Loucy (cell line): Measurements from ENCODE around the gene ASXL3.

Experiments
- H2AFZ ChIP-seq: fragments of 200-600 bp; sonication (generic); 2 replicates; pipeline ENCODE4 v1.6.0; 2016; ENCODE audit warnings: antibody characterized with exemption, mild to moderate bottlenecking, low read length, moderate library complexity
- H3F3A ChIP-seq: fragments of 200-600 bp; 2 replicates; pipeline ENCODE4 v1.6.0; 2016; ENCODE audit warnings: antibody characterized with exemption, low read depth, mild to moderate bottlenecking
- H3K27me3 ChIP-seq: fragments of 200-600 bp; sonication (generic); 2 replicates; pipeline ENCODE4 v1.6.1; 2014; ENCODE audit warnings: low read length, mild to moderate bottlenecking; ENCODE audit not compliant: insufficient read depth, poor library complexity, severe bottlenecking
- H3K36me3 ChIP-seq: fragments of 200-600 bp; sonication (generic); 2 replicates; pipeline ENCODE4 v1.6.1; 2016; ENCODE audit warnings: low read length; ENCODE audit not compliant: insufficient read depth
- H3K4me1 ChIP-seq: fragments of 200-600 bp; sonication (generic); 2 replicates; pipeline ENCODE4 v1.5.1; 2014; ENCODE audit warnings: low read length, mild to moderate bottlenecking; ENCODE audit not compliant: insufficient read depth, poor library complexity, severe bottlenecking
- H3K4me2 ChIP-seq: fragments of 200-600 bp; sonication (generic); 2 replicates; pipeline ENCODE4 v1.6.0; 2014; ENCODE audit warnings: antibody characterized with exemption, low read length, low read depth, mild to moderate bottlenecking; ENCODE audit not compliant: poor library complexity, severe bottlenecking
- H3K4me3 ChIP-seq: fragments of 200-600 bp; sonication (generic); 2 replicates; pipeline ENCODE4 v1.5.1; 2014; ENCODE audit warnings: low read length, mild to moderate bottlenecking, mixed read lengths; ENCODE audit not compliant: poor library complexity, severe bottlenecking
- H3K79me2 ChIP-seq: fragments of 200-600 bp; sonication (generic); 2 replicates; pipeline ENCODE4 v1.6.1; 2014; ENCODE audit warnings: low read length; ENCODE audit not compliant: insufficient read depth
- H3K9ac ChIP-seq: fragments of 200-600 bp; sonication (generic); 2 replicates; pipeline ENCODE4 v1.6.0; 2014; ENCODE audit warnings: mild to moderate bottlenecking, low read depth, low read length, moderate library complexity; ENCODE audit not compliant: poor library complexity, severe bottlenecking
- H3K9me2 ChIP-seq: fragments of 200-600 bp; sonication (generic); replicated peaks from 2 replicates; pipeline ENCODE4 v1.6.1; 2016; ENCODE audit warnings: low read depth, low read length, mixed read lengths
- H3K9me3 ChIP-seq: fragments of 200-600 bp; sonication (generic); 2 replicates; pipeline ENCODE4 v1.6.1; 2014; ENCODE audit warnings: mild to moderate bottlenecking, antibody characterized with exemption, low read length, low read depth; ENCODE audit not compliant: insufficient read depth
- H4K20me1 ChIP-seq: fragments of 200-600 bp; sonication (generic); 2 replicates; pipeline ENCODE4 v1.6.0; 2014; ENCODE audit warnings: antibody characterized with exemption, low read length, mild to moderate bottlenecking; ENCODE audit not compliant: insufficient read depth, poor library complexity, severe bottlenecking
- EZH2phosphoT487 ChIP-seq: fragments of 200-600 bp; IDR thresholded peaks from 2 replicates; pipeline ENCODE4 v1.6.1; 2018; ENCODE audit warnings: antibody characterized with exemption, mild to moderate bottlenecking, moderate library complexity, borderline replicate concordance
- TF ChIP-seq, protein P1 (sequence below): fragments of 200-600 bp; sonication (generic); conservative IDR thresholded peaks from 2 replicates; pipeline ENCODE4 v1.5.1; 2014; ENCODE audit warnings: mild to moderate bottlenecking, antibody characterized with exemption, low read length

The ASXL3 gene

DNA sequence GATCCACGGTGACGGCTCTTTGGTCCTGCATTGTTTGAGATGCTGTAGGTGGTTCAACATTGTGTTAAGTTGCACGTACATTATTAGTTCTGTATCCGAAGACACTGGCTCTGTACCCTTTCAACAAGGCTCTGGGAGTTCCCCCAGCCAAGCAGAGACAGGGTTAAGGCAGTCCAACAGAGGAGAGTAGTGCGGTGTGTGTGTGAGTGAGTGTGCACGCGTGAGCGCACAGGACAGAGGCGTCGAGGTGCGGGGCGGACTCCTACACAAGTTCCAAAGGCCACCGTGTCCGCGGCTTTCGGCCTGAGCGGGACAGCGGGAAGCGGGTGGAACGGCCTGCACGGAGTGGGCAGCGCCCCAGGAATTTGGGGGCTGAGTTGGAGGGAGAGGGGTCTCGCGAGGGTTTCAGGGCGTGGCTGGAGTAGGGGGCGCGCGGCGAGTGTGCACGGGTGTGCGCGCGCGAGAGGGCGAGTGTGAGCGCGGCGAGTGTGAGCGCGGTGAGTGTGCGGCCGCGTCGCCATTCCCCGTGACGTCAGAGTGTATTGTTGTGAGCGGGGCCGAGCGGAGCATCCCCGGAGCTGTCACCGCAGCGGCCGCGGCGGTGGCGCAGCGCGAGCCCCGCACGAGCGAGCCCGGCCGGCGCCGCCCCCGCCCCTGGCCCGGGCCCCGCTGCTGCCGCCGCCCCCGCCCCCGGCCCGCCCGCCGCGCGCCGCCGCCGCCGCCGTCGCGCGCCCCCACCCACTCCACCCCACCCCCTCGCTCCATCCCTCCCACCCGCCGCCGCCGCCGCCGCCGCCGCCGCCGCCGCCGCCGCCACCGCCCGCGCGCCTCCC lies at the start of gene ASXL3:
Gene ASXL3, plus strand, starts transcription at position 535 of the 833 bp plus-strand sequence. CDS start 413 bp downstream, outside the sequence.
- Histone ChIP-seq H3K9me3 (no peaks in the 10 kb centered on the region), H3K4me2 (no peak within 1 kb of the TSS), H3K4me1 (peaks cover 7% of the 10 kb centered on the region), H4K20me1 (no peaks in the 10 kb centered on the region), H3K9ac (no peak within 1 kb of the TSS), H3K9me2 (no peaks in the 10 kb centered on the region), H3K36me3 (no peaks in the 10 kb centered on the region), H3K4me3 (no peak within 1 kb of the TSS), H2AFZ (no peak within 1 kb of the TSS), H3K79me2 (no peaks in the 10 kb centered on the region), H3K27me3 (no peaks in the 10 kb centered on the region), H3F3A (no peaks in the 10 kb centered on the region)
- TF ChIP-seq EZH2phosphoT487, result no peak

DNA sequence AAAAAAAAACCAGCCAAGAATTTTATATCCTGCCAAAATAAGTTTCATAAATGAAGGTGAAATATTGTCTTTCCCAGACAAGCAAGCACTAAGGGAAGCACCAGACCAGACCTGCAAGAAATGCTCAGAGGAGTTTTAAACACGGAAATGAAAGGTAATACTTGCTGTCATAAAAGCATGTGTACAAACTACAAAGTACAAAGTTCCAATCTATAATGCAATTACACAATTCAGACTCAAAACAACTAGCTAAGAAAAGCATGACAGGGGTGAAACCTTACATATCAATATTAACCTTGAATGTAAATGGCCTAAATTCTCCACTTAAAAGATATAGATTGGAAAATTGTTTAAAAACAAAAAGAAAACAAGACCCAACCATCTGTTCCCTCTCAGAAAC lies 45.0 kb upstream of the ASXL3 start:
- H3K4me2 ChIP-seq, result no peak overlapping the region
- H3K36me3 ChIP-seq, result no peaks in the 10 kb centered on the region
- H3K4me1 ChIP-seq, result no peaks in the 10 kb centered on the region
- H4K20me1 ChIP-seq, result no peaks in the 10 kb centered on the region
- H3K27me3 ChIP-seq, result no peaks in the 10 kb centered on the region
- no peak overlapping the region for H3K9ac ChIP-seq
- H2AFZ ChIP-seq, result no peak overlapping the region
- H3K4me3 ChIP-seq, result no peak overlapping the region
- H3K79me2 ChIP-seq, result no peaks in the 10 kb centered on the region
- H3F3A ChIP-seq, result no peaks in the 10 kb centered on the region
- H3K9me3 ChIP-seq, result no peaks in the 10 kb centered on the region
- no peaks in the 10 kb centered on the region for H3K9me2 ChIP-seq
- TF ChIP-seq, protein P1, sequence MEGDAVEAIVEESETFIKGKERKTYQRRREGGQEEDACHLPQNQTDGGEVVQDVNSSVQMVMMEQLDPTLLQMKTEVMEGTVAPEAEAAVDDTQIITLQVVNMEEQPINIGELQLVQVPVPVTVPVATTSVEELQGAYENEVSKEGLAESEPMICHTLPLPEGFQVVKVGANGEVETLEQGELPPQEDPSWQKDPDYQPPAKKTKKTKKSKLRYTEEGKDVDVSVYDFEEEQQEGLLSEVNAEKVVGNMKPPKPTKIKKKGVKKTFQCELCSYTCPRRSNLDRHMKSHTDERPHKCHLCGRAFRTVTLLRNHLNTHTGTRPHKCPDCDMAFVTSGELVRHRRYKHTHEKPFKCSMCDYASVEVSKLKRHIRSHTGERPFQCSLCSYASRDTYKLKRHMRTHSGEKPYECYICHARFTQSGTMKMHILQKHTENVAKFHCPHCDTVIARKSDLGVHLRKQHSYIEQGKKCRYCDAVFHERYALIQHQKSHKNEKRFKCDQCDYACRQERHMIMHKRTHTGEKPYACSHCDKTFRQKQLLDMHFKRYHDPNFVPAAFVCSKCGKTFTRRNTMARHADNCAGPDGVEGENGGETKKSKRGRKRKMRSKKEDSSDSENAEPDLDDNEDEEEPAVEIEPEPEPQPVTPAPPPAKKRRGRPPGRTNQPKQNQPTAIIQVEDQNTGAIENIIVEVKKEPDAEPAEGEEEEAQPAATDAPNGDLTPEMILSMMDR, result no peak
- no peak for TF ChIP-seq EZH2phosphoT487

- H3K9me3 ChIP-seq, result no peaks in the 10 kb centered on the region
- peaks cover 22% of the 10 kb centered on the region for H3K4me1 ChIP-seq
- H3K79me2 ChIP-seq, result no peaks in the 10 kb centered on the region
- H3K4me2 ChIP-seq, result no peak overlapping the region
- no peaks in the 10 kb centered on the region for H3K27me3 ChIP-seq
- no peak for TF ChIP-seq EZH2phosphoT487
- TF ChIP-seq, protein P1, result no peak
- no peaks in the 10 kb centered on the region for H3K9me2 ChIP-seq
- H3K9ac ChIP-seq, result no peak overlapping the region
- no peak overlapping the region for H2AFZ ChIP-seq
- no peaks in the 10 kb centered on the region for H4K20me1 ChIP-seq
- H3F3A ChIP-seq, result 0 out of 2 replicates have a peak, but pooled peaks cover 3% of the 10 kb centered on the region
- H3K4me3 ChIP-seq, result no peak overlapping the region
- no peaks in the 10 kb centered on the region for H3K36me3 ChIP-seq
Measured at GRCh38 chr18:33536904-33537303, 41.1 kb upstream of the ASXL3 start.
